GM19467 (cell line): ENCODE results near the gene CCDC124.

ENCODE experiments used
- ATAC-seq: cut with Tn5 transposase; IDR thresholded peaks from one replicate; pipeline ENCODE4 v1.9.1; 2021; ENCODE audit warnings: mild to moderate bottlenecking, moderate library complexity; ENCODE audit not compliant: unreplicated experiment

The CCDC124 gene

DNA sequence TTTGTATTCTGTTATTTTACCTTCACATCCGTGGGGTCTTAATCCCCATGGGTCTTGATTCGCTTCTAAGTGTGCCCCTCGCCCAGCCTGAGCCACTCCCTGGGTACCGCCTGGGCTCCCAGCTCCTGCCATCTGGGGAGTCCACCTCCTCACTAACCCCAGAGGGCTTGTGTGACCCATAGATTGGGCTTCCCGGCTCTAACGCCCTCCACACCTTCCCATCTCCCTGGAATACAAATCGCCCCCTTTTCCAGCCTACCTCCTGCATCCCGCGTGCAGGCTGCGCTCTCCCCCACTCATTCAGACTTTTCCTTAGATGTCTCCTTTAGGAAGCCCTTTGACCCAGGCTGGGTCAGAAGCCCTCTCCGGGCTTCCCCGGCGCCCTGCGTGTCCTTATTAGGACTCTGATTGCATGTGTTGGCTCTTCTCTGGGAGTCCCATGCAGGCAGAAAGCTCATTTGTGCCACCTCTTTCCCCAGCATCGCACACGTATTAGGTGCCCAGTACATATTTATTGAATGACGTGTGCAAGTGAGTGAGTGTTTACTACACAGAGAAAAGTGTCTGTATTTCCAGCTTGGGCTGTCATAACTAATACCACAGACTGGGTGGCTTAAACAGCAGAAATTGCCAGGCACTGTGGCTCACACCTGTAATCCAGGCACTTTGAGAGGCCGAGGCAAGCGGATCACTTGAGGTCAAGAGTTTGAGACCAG lies 757 bp downstream of the CCDC124 start:
- ATAC-seq = no peak

- ATAC-seq = no peak
Measured at GRCh38 chr19:17936379-17936778, 3.6 kb downstream of the CCDC124 start.

- no peak for ATAC-seq
Measured at GRCh38 chr19:17937371-17937900, 4.6 kb downstream of the CCDC124 start.

DNA sequence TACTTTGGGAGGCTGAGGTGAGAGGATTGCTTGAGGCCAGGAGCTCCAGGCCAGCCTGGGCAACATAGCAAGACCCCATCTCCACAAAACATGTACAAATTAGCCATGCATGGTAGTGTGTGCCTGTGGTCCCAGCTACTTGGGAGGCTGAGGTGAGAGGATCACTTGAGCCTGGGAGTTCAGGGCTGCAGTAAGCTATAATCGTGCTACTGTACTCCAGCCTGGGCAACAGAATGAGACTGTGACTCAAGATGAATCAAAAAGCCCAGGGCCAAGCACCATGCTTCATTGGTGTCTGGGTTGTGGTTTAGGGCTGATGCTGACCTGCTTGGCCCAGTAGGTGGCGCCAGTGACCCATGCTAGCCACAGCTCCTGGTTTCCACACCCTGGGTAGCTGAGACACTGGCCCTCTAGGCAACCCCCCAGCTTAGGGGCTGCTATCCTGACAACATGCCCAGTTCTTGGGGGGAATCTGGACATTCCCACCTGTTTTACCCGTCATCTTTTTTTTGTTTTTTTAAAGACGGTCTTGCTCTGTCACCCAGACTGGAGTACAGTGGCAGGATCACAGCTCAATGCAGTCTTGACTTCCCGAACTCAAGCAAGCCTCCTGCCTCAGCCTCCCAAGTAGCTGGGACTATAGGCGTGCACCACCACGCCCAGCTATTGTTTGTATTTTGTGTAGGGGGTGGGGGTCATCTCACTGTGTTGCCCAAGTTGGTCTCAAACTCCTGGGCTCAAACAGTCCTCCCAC lies 5.5 kb downstream of the CCDC124 start:
- peak; percentile 55 for ATAC-seq

- no peak for ATAC-seq
Measured at GRCh38 chr19:17942181-17942580, 9.4 kb downstream of the CCDC124 start.

DNA sequence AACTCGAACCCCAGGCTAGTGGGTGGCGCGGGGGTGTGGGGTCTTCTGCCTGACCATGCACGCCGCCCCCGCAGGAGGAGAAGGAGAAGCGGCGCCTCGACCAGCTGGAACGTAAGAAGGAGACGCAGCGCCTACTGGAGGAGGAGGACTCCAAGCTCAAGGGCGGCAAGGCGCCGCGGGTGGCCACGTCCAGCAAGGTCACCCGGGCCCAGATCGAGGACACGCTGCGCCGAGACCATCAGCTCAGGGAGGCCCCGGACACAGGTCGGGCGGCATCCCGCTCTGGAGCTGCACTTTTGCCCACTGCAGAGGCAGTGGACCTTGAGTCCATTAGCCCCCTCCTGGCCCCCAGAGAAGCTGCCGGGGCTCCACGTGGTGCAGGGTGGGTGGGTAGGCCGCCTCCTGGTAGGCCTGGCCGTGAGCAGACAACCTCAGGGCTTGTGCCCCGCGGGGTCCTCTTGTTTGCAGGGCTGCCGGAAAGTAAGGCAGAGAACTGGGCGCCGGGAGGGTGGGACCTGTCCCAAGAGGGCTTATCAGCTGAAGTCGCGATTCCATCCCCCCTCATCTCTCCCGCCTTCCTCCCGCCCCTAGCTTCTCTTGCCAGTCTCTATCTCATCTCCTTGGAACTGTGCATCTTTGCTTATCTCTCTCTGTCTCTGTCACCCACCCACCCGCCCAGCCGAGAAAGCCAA lies 9.9 kb downstream of the CCDC124 start:
- ATAC-seq = no peak

- ATAC-seq = no peak
Measured at GRCh38 chr19:17943274-17944221, 10.7 kb downstream of the CCDC124 start.

DNA sequence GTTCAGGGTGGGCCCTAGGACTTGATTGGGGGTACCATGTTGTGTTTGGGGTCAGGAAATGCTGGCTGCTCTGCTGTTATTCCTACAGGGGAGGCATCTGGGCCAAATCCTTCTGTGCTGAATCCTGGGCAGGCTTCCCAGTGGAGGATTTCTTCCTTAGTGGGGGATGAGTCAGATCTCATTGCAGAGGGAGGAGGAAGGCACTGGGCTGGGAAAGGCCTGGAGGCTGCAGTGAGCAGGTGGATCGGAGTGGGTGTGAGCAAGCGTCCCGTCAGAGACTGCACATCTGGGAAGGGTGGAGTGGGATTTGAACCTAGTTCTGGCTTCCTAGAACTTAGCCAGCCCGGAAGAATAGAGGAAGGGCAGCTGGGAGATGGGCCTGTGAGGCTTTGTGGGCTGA lies 11.5 kb downstream of the CCDC124 start:
- no peak for ATAC-seq

DNA sequence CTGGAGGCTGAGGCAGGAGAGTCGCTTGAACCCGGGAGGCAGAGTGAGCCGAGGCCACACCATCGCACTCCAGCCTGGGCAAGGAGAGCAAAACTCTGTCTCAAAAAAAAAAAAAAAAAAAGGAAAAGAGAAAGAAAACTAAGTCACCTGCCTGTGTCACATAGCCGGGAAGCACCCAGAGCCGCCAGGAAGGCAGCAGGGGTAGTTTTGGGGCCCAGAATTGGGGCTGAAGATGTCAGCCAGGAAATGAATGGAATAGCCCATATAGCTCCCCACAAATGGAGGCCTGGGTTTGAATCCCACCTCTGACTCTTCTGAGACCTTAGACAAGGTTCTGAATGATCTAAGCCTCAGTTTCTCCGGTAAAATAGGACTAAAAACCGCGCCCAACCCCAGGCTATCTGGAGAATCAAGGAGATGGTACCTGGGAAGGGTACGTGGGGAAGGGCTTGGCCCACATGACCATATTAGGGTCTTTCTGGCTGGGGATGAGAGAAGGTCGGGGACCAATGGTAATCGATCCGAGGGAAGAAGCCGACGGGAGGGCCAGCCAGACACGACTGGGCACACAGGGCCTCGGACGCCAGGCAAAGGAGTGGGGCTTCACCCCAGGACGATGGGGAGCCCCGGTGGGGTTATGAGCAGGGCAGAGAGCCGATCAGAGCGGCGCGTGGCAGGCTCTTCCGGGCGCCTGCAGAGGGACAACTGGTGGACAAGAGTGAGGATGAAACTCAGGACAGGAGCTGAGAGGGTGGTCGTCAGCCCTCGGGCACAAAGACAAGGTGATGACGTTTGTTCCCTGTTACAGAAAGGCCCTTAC lies 14.4 kb downstream of the CCDC124 start:
- peak; percentile 13 for ATAC-seq

DNA sequence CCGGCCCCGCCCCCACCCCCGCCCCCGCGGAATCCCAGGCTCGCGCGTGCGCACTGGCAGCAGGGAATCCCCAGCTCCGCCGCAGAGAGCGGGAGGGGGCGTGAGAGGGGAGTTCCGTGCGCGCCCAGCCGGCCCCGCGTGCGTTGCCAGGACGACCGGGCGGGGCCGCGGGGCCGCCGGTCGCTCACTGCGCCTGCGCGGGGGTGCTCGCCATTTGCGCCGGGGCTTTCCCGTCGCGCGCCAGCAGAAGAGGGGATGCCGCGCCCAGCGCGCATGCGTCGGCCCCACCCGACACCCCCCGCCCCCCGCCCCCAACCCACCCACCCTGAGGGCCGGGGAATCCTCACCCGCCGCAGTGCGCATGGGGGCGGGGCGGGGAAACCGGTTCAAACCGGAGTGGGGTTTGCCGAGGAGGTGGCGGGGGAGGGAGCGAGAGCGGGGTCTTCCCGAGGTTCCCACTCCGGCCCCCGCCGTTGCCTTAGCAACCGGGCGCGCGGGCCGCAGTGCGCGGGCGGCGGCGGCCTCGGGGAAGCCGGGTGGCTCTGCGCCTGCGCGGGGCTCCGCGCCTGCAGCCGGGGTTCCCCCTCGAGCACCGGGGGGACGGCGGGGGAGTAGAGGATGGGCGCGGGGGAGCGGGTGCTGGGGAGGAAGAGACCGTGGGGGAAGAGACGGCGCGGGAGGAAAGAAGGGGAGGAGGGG lies 15.1 kb downstream of the CCDC124 start:
- peak; percentile 53 for ATAC-seq

GRCh38 chr19:17948514-17948900 lies 15.7 kb downstream of the CCDC124 start:
- ATAC-seq = no peak

- no peak for ATAC-seq
Measured at GRCh38 chr19:17948931-17949930, 16.4 kb downstream of the CCDC124 start.

DNA sequence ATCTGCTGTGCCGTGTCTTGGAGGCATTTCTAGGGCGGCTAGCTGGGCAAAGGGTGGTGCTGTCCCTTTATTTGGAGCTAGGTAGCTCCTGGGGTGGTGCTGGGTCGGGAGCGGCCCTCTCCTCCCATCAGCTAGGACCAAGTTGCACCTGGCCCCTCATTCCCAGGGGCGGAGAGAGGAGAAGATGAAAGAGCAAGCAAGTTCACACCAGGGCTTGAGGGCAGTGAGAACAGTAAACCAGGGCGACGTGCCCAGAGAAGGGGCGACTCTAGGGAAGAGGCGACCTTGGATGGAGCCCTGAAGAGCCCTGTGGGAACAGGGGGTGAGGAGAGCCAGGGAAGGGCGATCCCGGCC lies 17.1 kb downstream of the CCDC124 start:
- ATAC-seq = no peak

- ATAC-seq = no peak
Measured at GRCh38 chr19:17950310-17951156, 17.7 kb downstream of the CCDC124 start.

DNA sequence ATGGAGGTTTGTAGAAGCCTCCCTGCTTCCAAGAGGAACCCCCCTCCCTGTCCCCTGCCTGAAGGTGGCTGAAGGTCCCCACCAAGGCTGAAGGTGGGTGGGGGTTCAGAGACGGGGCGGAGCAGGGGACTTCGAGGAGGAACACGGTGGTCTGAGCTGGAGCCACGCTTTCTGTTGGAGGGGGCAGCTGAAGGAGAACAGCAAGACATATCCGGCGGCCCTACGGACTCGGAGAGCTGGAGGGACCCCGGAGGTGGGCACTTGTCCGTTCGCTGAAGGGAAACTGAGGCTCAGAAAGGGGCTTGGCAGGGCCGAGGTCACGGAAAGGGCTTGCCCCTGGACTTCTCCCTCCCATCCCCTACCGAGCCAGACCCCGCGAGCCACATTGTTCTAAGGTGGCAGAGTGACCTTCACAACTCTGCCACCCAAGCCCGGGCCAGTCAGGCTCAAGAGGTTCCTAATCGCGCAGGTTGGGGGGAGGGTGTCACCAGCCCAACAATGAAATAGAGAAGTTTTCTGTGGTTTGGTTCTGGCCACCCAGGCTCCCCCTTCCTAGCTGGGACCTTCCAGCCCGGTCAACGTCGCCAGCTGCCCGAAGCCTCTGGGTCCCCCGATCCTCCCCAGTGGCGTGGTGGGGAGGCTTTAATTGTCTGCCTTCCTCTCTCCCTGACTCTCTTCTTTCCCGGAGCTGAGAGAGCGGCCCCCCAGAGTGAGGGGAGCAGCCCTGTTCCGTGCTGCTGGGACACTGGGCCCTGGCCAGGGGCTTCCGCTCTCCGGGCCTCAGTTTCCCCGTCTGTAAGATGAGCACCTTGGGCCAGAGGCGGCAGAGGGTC lies 18.6 kb downstream of the CCDC124 start:
- no peak for ATAC-seq
